ENCODE data around the gene GARS1. TPM values are rescaled to one million over a fixed set of nuclear protein-coding genes. Genes with fewer than 3 reads are reported as not detected.

The GARS1 gene
- total RNA-seq, 1 experiment from 2014 or later, result 296 TPM

GRCh38 chr7:30598121-30598876, 3.6 kb downstream of the GARS1 start:
- peaks cover 13% of the 10 kb centered on the region for H3K4me1 ChIP-seq (ENCODE audit: low read length)
- peaks cover 84% of the 10 kb centered on the region for H3K79me2 ChIP-seq (ENCODE audit: low read length)
- H2AFZ ChIP-seq (ENCODE audit: low read length), result no peak overlapping the region
- no peaks in the 10 kb centered on the region for H3K9me3 ChIP-seq (ENCODE audit: low read length)
- no peak overlapping the region for H3K4me3 ChIP-seq (ENCODE audit: low read length)
- H3K9ac ChIP-seq (ENCODE audit: low read length), result no peak overlapping the region
- H4K20me1 ChIP-seq (ENCODE audit: insufficient read depth, low read depth, low read length), result peaks cover 13% of the 10 kb centered on the region
- H3K4me2 ChIP-seq (ENCODE audit: low read depth, low read length, poor library complexity, severe bottlenecking), result no peak overlapping the region
- no peak for DNase-seq
- H3K36me3 ChIP-seq (ENCODE audit: insufficient read depth, low read length), result peaks cover 53% of the 10 kb centered on the region
- H3K27ac ChIP-seq (ENCODE audit: low read length), result peak overlapping the region; percentile 13; the same call in 1 of the 2 replicates
- H3K27me3 ChIP-seq (ENCODE audit: low read length), result no peaks in the 10 kb centered on the region
- no peaks in the 10 kb centered on the region for H3K9me2 ChIP-seq (replicated peaks; ENCODE audit: insufficient read depth, low read length)

- H3K9ac ChIP-seq (ENCODE audit: low read length), result no peak overlapping the region
- no peaks in the 10 kb centered on the region for H4K20me1 ChIP-seq (ENCODE audit: insufficient read depth, low read depth, low read length)
- no peak overlapping the region for H3K27ac ChIP-seq (ENCODE audit: low read length)
- H3K9me2 ChIP-seq (replicated peaks; ENCODE audit: insufficient read depth, low read length), result no peaks in the 10 kb centered on the region
- no peaks in the 10 kb centered on the region for H3K9me3 ChIP-seq (ENCODE audit: low read length)
- H3K36me3 ChIP-seq (ENCODE audit: insufficient read depth, low read length), result peaks cover 86% of the 10 kb centered on the region
- DNase-seq, result no peak
- no peak overlapping the region for H2AFZ ChIP-seq (ENCODE audit: low read length)
- no peaks in the 10 kb centered on the region for H3K4me1 ChIP-seq (ENCODE audit: low read length)
- no peak overlapping the region for H3K4me2 ChIP-seq (ENCODE audit: low read depth, low read length, poor library complexity, severe bottlenecking)
- no peak overlapping the region for H3K4me3 ChIP-seq (ENCODE audit: low read length)
- peaks cover 80% of the 10 kb centered on the region for H3K79me2 ChIP-seq (ENCODE audit: low read length)
- no peaks in the 10 kb centered on the region for H3K27me3 ChIP-seq (ENCODE audit: low read length)
Measured at GRCh38 chr7:30604901-30605300, 10.2 kb downstream of the GARS1 start.

GRCh38 chr7:30605832-30606231, 11.2 kb downstream of the GARS1 start:
- Histone ChIP-seq H3K9ac (ENCODE audit: low read length) (no peak overlapping the region), H3K4me1 (ENCODE audit: low read length) (no peaks in the 10 kb centered on the region), H4K20me1 (ENCODE audit: insufficient read depth, low read depth, low read length) (no peaks in the 10 kb centered on the region), H3K9me3 (ENCODE audit: low read length) (no peaks in the 10 kb centered on the region), H3K36me3 (ENCODE audit: insufficient read depth, low read length) (peaks cover 85% of the 10 kb centered on the region), H3K4me3 (ENCODE audit: low read length) (no peak overlapping the region), H3K9me2 (replicated peaks; ENCODE audit: insufficient read depth, low read length) (no peaks in the 10 kb centered on the region), H2AFZ (ENCODE audit: low read length) (no peak overlapping the region), H3K4me2 (ENCODE audit: low read depth, low read length, poor library complexity, severe bottlenecking) (no peak overlapping the region), H3K27ac (ENCODE audit: low read length) (no peak overlapping the region), H3K27me3 (ENCODE audit: low read length) (no peaks in the 10 kb centered on the region), H3K79me2 (ENCODE audit: low read length) (peaks cover 82% of the 10 kb centered on the region)
- DNase-seq, result no peak

GRCh38 chr7:30612658-30613265, 18.1 kb downstream of the GARS1 start:
- Histone ChIP-seq H3K9me2 (replicated peaks; ENCODE audit: insufficient read depth, low read length) (no peaks in the 10 kb centered on the region), H3K79me2 (ENCODE audit: low read length) (peaks cover 92% of the 10 kb centered on the region), H3K4me2 (ENCODE audit: low read depth, low read length, poor library complexity, severe bottlenecking) (no peak overlapping the region), H2AFZ (ENCODE audit: low read length) (no peak overlapping the region), H3K9ac (ENCODE audit: low read length) (no peak overlapping the region), H3K36me3 (ENCODE audit: insufficient read depth, low read length) (peaks cover 89% of the 10 kb centered on the region), H3K4me1 (ENCODE audit: low read length) (no peaks in the 10 kb centered on the region), H3K27ac (ENCODE audit: low read length) (no peak overlapping the region), H3K27me3 (ENCODE audit: low read length) (no peaks in the 10 kb centered on the region), H3K4me3 (ENCODE audit: low read length) (no peak overlapping the region), H3K9me3 (ENCODE audit: low read length) (no peaks in the 10 kb centered on the region), H4K20me1 (ENCODE audit: insufficient read depth, low read depth, low read length) (peaks cover 5% of the 10 kb centered on the region; the same call in 1 of the 2 replicates)
- DNase-seq, result no peak

- H3K79me2 ChIP-seq (ENCODE audit: low read length), result peaks cover 89% of the 10 kb centered on the region
- no peak overlapping the region for H3K4me3 ChIP-seq (ENCODE audit: low read length)
- H3K36me3 ChIP-seq (ENCODE audit: insufficient read depth, low read length), result peaks cover 89% of the 10 kb centered on the region
- H3K9me2 ChIP-seq (replicated peaks; ENCODE audit: insufficient read depth, low read length), result no peaks in the 10 kb centered on the region
- H3K4me1 ChIP-seq (ENCODE audit: low read length), result no peaks in the 10 kb centered on the region
- H3K9me3 ChIP-seq (ENCODE audit: low read length), result no peaks in the 10 kb centered on the region
- H4K20me1 ChIP-seq (ENCODE audit: insufficient read depth, low read depth, low read length), result peaks cover 5% of the 10 kb centered on the region; the same call in 1 of the 2 replicates
- DNase-seq, result no peak
- no peak overlapping the region for H2AFZ ChIP-seq (ENCODE audit: low read length)
- H3K4me2 ChIP-seq (ENCODE audit: low read depth, low read length, poor library complexity, severe bottlenecking), result no peak overlapping the region
- no peak overlapping the region for H3K9ac ChIP-seq (ENCODE audit: low read length)
- H3K27ac ChIP-seq (ENCODE audit: low read length), result no peak overlapping the region
- H3K27me3 ChIP-seq (ENCODE audit: low read length), result no peaks in the 10 kb centered on the region
Measured at GRCh38 chr7:30613366-30614325, 19.0 kb downstream of the GARS1 start.

- no peak overlapping the region for H3K9ac ChIP-seq (ENCODE audit: low read length)
- H3K4me3 ChIP-seq (ENCODE audit: low read length), result no peak overlapping the region
- DNase-seq, result no peak
- peaks cover 68% of the 10 kb centered on the region for H3K79me2 ChIP-seq (ENCODE audit: low read length)
- peaks cover 88% of the 10 kb centered on the region for H3K36me3 ChIP-seq (ENCODE audit: insufficient read depth, low read length)
- H3K9me2 ChIP-seq (replicated peaks; ENCODE audit: insufficient read depth, low read length), result no peaks in the 10 kb centered on the region
- H3K9me3 ChIP-seq (ENCODE audit: low read length), result no peaks in the 10 kb centered on the region
- H4K20me1 ChIP-seq (ENCODE audit: insufficient read depth, low read depth, low read length), result peaks cover 5% of the 10 kb centered on the region; the same call in 1 of the 2 replicates
- H3K4me2 ChIP-seq (ENCODE audit: low read depth, low read length, poor library complexity, severe bottlenecking), result no peak overlapping the region
- H2AFZ ChIP-seq (ENCODE audit: low read length), result no peak overlapping the region
- H3K27me3 ChIP-seq (ENCODE audit: low read length), result no peaks in the 10 kb centered on the region
- no peaks in the 10 kb centered on the region for H3K4me1 ChIP-seq (ENCODE audit: low read length)
- no peak overlapping the region for H3K27ac ChIP-seq (ENCODE audit: low read length)
Measured at GRCh38 chr7:30616318-30616717, 21.6 kb downstream of the GARS1 start.

- no peak overlapping the region for H2AFZ ChIP-seq (ENCODE audit: low read length)
- no peaks in the 10 kb centered on the region for H3K9me2 ChIP-seq (replicated peaks; ENCODE audit: insufficient read depth, low read length)
- H3K27ac ChIP-seq (ENCODE audit: low read length), result no peak overlapping the region
- peaks cover 66% of the 10 kb centered on the region for H3K79me2 ChIP-seq (ENCODE audit: low read length)
- no peaks in the 10 kb centered on the region for H3K4me1 ChIP-seq (ENCODE audit: low read length)
- H3K9me3 ChIP-seq (ENCODE audit: low read length), result no peaks in the 10 kb centered on the region
- peaks cover 92% of the 10 kb centered on the region for H3K36me3 ChIP-seq (ENCODE audit: insufficient read depth, low read length)
- H3K27me3 ChIP-seq (ENCODE audit: low read length), result no peaks in the 10 kb centered on the region
- H3K9ac ChIP-seq (ENCODE audit: low read length), result no peak overlapping the region
- H4K20me1 ChIP-seq (ENCODE audit: insufficient read depth, low read depth, low read length), result peaks cover 5% of the 10 kb centered on the region; the same call in 1 of the 2 replicates
- H3K4me3 ChIP-seq (ENCODE audit: low read length), result no peak overlapping the region
- no peak for DNase-seq
- no peak overlapping the region for H3K4me2 ChIP-seq (ENCODE audit: low read depth, low read length, poor library complexity, severe bottlenecking)
Measured at GRCh38 chr7:30617359-30617758, 22.7 kb downstream of the GARS1 start.
